Upper lobe of right lung (tissue), 1 donor: ENCODE results near the gene INHBC. TPM values are rescaled to one million over a fixed set of nuclear protein-coding genes. Genes with fewer than 3 reads are reported as not detected.
"Not testable (repeated sequence)": the region's sequence is repeated elsewhere in the genome, so short reads cannot be mapped to it uniquely, and the experiment has no call there.

Experiments used
- ATAC-seq: fragments of 200-7000 bp; cut with Tn5 transposase; one replicate; pipeline ENCODE4 v1.9.1; 2020; ENCODE audit warnings: mild to moderate bottlenecking, moderate library complexity
- DNase-seq: peaks from one replicate; pipeline ENCODE4 v3.0.0-alpha.2; 2020
- H3K27ac ChIP-seq: fragments of 200-600 bp; one replicate; pipeline ENCODE4 v1.8.0; 2022
- H3K27me3 ChIP-seq: fragments of 200-600 bp; one replicate; pipeline ENCODE4 v1.8.0; 2022; ENCODE audit warnings: mild to moderate bottlenecking
- H3K36me3 ChIP-seq: fragments of 200-600 bp; one replicate; pipeline ENCODE4 v1.8.0; 2022
- H3K4me1 ChIP-seq: fragments of 200-600 bp; one replicate; pipeline ENCODE4 v1.8.0; 2022
- H3K4me3 ChIP-seq: fragments of 200-600 bp; one replicate; pipeline ENCODE4 v1.8.0; 2022; ENCODE audit warnings: mild to moderate bottlenecking
- H3K9me3 ChIP-seq: fragments of 200-600 bp; one replicate; pipeline ENCODE4 v1.8.0; 2022
- CTCF ChIP-seq: fragments of 200-600 bp; IDR thresholded peaks from one replicate; pipeline ENCODE4 v1.8.0; 2022; ENCODE audit warnings: antibody characterized with exemption
- intact Hi-C: fragments of 100-400 bp; cut with DNase I; formaldehyde crosslinking; loops from one replicate; pipeline ENCODE4 v1.11.0; 2022
- total RNA-seq: library from RNA; stranded (reverse); fragmentation: NEBNext Ultra II Directional; extraction: Animal tissue kit (Norgen Biotek cat#: 25700); gene quantifications from one replicate; pipeline ENCODE4 v1.2.1, GENCODE V29; 2021
- donor health status: DM: no; HTN: yes; CAD: no; lungs with severe emphysema.

The INHBC gene
- total RNA-seq, 1 donor from 2014 or later = not detected

- peaks cover 8% of the 10 kb centered on the region for H3K4me1 ChIP-seq
- H3K27me3 ChIP-seq = no peaks in the 10 kb centered on the region
- no peak for TF ChIP-seq CTCF
- no peaks in the 10 kb centered on the region for H3K9me3 ChIP-seq
- no peak for DNase-seq
- no peak for ATAC-seq
- H3K27ac ChIP-seq = no peak overlapping the region
- H3K4me3 ChIP-seq = no peak overlapping the region
- intact Hi-C loops = no loop called here
- peaks cover 44% of the 10 kb centered on the region for H3K36me3 ChIP-seq
These were observed 57.1 kb downstream of the INHBC start for GRCh38 chr12:57491393-57492280.

- DNase-seq, H3K4me3 ChIP-seq, H3K4me1 ChIP-seq, intact Hi-C loops, ATAC-seq, H3K27ac ChIP-seq, H3K27me3 ChIP-seq, H3K9me3 ChIP-seq: not testable (repeated sequence)
- H3K36me3 ChIP-seq = peaks cover 62% of the 10 kb centered on the region
These were observed 60.6 kb downstream of the INHBC start for GRCh38 chr12:57495051-57495701.

- Histone ChIP-seq H3K27me3 (no peaks in the 10 kb centered on the region), H3K4me1 (no peaks in the 10 kb centered on the region), H3K4me3 (no peak overlapping the region), H3K9me3 (no peaks in the 10 kb centered on the region), H3K27ac (no peak overlapping the region), H3K36me3 (peaks cover 60% of the 10 kb centered on the region)
- ATAC-seq (no peak), DNase-seq (no peak)
- TF ChIP-seq CTCF = no peak
- intact Hi-C loops = no loop called here
These were observed 62.2 kb downstream of the INHBC start for GRCh38 chr12:57496822-57497221.

GRCh38 chr12:57497223-57498131, 62.9 kb downstream of the INHBC start:
- H3K27me3 ChIP-seq = no peaks in the 10 kb centered on the region
- DNase-seq = no peak
- no peak for TF ChIP-seq CTCF
- H3K36me3 ChIP-seq = peaks cover 60% of the 10 kb centered on the region
- no peak overlapping the region for H3K27ac ChIP-seq
- no peak overlapping the region for H3K4me3 ChIP-seq
- ATAC-seq = no peak
- no peaks in the 10 kb centered on the region for H3K4me1 ChIP-seq
- intact Hi-C loops = no loop called here
- H3K9me3 ChIP-seq = no peaks in the 10 kb centered on the region

- no peaks in the 10 kb centered on the region for H3K9me3 ChIP-seq
- no peak for TF ChIP-seq CTCF
- ATAC-seq = no peak
These were observed 63.5 kb downstream of the INHBC start for GRCh38 chr12:57498132-57498502.

More at GRCh38 chr12:57498132-57498502, 63.5 kb downstream of the INHBC start:
- intact Hi-C loops = no loop called here
- Histone ChIP-seq H3K4me1 (no peaks in the 10 kb centered on the region), H3K27me3 (no peaks in the 10 kb centered on the region), H3K27ac (no peak overlapping the region), H3K36me3 (peaks cover 62% of the 10 kb centered on the region), H3K4me3 (no peak overlapping the region)
- DNase-seq = no peak
